Daoy (cell line): Measurements from ENCODE around the gene GALNT15. TPM values are rescaled to one million over a fixed set of nuclear protein-coding genes. Genes with fewer than 3 reads are reported as not detected.

Source experiments
- DNase-seq: peaks from one replicate; pipeline ENCODE4 v3.0.0-alpha.2; 2015; ENCODE audit warnings: low read depth
- total RNA-seq: library from RNA; depleted of rRNA; stranded (reverse); fragments of >200 nt; shearing (Covaris generic); gene quantifications from 2 replicates; pipeline ENCODE4 v1.2.3, GENCODE V29; 2014

Gene GALNT15
- total RNA-seq, 1 experiment from 2014 or later = 0.69 TPM

GRCh38 chr3:16222547-16222946 is 48.1 kb downstream of the GALNT15 start:
- no peak for DNase-seq

- no peak for DNase-seq
Observed at GRCh38 chr3:16224325-16224724, 49.8 kb downstream of the GALNT15 start.

- no peak for DNase-seq
Observed at GRCh38 chr3:16227566-16227965, 53.1 kb downstream of the GALNT15 start.

- DNase-seq = no peak
Observed at GRCh38 chr3:16229681-16230080, 55.2 kb downstream of the GALNT15 start.

GRCh38 chr3:16231983-16232382 is 57.5 kb downstream of the GALNT15 start:
- no peak for DNase-seq

GRCh38 chr3:16233806-16234205 is 59.3 kb downstream of the GALNT15 start:
- DNase-seq = no peak

GRCh38 chr3:16234281-16234680 is 59.8 kb downstream of the GALNT15 start:
- DNase-seq = no peak

GRCh38 chr3:16236030-16236639 is 61.7 kb downstream of the GALNT15 start:
- DNase-seq = no peak

- DNase-seq = no peak
Observed at GRCh38 chr3:16236856-16237393, 62.4 kb downstream of the GALNT15 start.

GRCh38 chr3:16239086-16239770 is 64.7 kb downstream of the GALNT15 start:
- DNase-seq = no peak

- DNase-seq = no peak
Observed at GRCh38 chr3:16239780-16240179, 65.3 kb downstream of the GALNT15 start.

GRCh38 chr3:16240229-16241023 is 65.9 kb downstream of the GALNT15 start:
- peak; percentile 25 for DNase-seq

GRCh38 chr3:16241225-16241624 is 66.7 kb downstream of the GALNT15 start:
- DNase-seq = no peak

- DNase-seq = no peak
Observed at GRCh38 chr3:16242177-16242576, 67.7 kb downstream of the GALNT15 start.

GRCh38 chr3:16243706-16244490 is 69.4 kb downstream of the GALNT15 start:
- peak; percentile 17 for DNase-seq

- DNase-seq = no peak
Observed at GRCh38 chr3:16245609-16246008, 71.1 kb downstream of the GALNT15 start.

GRCh38 chr3:16247282-16248061 is 73.0 kb downstream of the GALNT15 start:
- DNase-seq = peak; percentile 73

GRCh38 chr3:16248556-16248955 is 74.1 kb downstream of the GALNT15 start:
- no peak for DNase-seq

GRCh38 chr3:16249336-16249735 is 74.9 kb downstream of the GALNT15 start:
- DNase-seq = peak; percentile 34

GRCh38 chr3:16249886-16250285 is 75.4 kb downstream of the GALNT15 start:
- no peak for DNase-seq
